SK-N-DZ (cell line): ENCODE data around the gene RUNX1.
A peak's percentile ranks its signal among the peaks of the same experiment; 100 is the strongest.

Source experiments
- DNase-seq: peaks from one replicate; pipeline ENCODE4 v3.0.0-alpha.2; 2015; ENCODE audit warnings: low spot score

Gene RUNX1

DNA sequence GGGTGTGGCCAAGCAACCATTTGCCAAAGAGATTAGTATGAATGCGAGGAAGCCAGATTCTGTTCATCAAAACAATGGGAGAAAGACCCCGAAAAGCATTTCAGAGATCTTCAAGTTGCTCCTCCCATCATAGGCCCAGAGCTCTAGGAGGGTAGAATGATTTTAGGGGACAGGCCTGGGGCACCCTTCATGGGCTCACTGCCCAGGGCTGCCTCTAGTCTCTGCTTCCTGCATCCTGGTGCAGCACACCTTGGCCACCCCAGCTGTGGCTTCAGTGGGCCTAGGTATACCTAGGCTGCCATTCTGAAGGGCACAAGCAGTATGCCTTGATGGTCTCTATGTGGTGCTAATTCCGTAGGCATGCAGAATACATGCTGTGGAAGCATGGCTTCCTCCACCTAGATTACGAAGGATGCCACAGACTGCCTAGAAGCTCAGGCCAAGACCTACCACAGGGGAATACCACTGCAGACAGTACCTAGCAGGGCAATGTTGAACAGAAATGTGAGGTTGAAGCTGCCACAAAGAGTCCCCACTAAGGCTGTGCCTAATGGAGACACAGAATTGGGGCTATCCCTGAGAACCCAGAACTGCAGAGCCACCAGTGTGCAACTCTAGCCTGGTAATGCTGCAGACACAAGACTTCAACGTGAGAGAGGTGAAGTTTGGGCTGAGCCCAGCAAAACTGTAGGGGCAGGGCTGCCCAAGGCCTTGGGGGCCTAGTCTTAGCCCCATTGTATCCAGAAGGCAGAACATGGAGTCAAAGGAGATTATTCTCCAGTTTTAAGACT is 221.5 kb downstream of the RUNX1 start:
- DNase-seq, result no peak

GRCh38 chr21:34826836-34827235 is 222.3 kb downstream of the RUNX1 start:
- no peak for DNase-seq

DNA sequence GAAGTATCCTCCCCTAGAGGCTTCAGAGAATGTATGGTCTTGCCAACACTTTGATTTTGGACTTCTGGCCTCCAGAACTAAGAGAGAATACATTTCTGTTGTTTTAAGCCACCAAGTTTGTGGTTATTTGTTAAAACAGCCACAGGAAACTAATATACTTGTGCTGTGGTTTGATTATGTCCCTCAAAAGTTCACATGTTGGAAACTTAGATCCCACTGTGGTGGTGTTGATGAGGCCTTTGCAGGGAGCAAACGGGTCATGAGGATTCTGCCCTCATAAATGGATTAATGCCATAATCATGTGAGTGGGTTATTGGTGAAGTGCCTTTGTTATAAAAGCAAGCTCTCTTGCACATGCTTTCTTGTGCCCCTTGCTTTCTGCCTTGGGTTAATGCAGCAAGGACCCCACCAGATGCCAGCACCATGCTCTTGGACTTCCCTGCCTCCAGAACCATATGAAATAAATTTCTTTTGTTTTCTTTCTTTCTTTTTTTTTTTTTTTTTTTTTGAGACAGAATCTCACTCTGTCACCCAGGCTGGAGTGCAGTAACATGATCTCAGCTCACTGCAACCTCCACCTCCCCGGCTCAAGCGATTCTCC is 223.1 kb downstream of the RUNX1 start:
- no peak for DNase-seq

DNA sequence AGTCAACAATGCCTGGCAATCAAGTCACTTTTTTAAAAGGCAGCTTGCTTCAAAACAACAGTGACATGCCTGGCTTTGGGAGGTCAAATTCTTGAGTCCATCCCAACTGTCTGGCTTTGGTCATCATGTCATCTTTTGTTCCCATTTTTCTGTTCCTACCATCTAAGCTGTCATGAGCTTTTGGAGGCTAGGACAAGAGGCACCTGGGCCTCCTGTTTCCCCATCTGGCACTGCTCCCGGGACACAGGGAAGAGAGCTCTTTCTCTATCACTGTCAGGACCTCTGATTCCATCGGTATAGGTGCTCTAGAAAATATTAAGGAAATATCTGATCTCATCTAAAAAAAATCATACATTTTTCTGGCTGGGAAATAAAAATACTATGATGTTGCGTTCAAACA is 224.0 kb downstream of the RUNX1 start:
- DNase-seq, result no peak

DNA sequence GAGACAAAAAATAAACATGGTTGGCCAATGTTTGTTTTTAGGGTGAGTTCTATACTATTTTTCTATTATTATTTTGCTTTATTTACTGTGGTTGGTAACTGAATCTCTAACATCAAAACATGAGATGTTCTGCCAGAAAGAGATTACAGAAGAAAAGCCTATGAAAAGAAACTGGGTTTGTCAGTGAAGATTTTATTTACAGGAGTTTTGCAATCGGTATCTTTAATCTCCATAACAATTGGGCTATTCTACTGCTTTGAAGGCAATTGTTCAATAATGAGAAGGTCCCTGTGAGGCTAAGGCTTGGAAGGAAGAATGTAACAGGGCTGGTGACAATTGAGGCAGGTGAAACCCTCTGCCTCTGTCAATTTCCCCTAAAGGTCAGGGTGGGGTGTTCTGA is 224.8 kb downstream of the RUNX1 start:
- no peak for DNase-seq

- DNase-seq, result no peak
Observed at GRCh38 chr21:34822942-34823341, 226.2 kb downstream of the RUNX1 start.

DNA sequence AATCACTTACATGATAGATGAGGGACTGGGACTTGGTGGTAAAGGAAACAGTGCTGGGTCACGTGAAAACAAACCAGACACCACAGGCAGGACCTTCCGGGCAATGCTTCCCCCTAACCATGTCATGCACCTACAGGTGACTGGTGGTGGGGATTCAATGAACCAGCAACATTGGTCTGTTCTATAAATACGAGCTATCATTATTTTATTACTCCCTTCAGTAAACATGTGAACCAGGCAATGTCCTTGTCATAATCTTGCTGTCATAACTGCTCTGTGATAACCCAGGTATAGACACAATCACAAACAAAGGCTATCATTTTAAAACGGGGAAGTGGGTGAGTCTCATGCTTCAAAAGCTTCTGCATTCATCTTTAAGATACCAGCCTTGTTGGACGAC is 226.9 kb downstream of the RUNX1 start:
- no peak for DNase-seq

- peak; percentile 36 for DNase-seq
Observed at GRCh38 chr21:34821717-34822116, 227.4 kb downstream of the RUNX1 start.

- no peak for DNase-seq
Observed at GRCh38 chr21:34820051-34820450, 229.1 kb downstream of the RUNX1 start.

GRCh38 chr21:34819357-34819999 is 229.6 kb downstream of the RUNX1 start:
- DNase-seq, result no peak

DNA sequence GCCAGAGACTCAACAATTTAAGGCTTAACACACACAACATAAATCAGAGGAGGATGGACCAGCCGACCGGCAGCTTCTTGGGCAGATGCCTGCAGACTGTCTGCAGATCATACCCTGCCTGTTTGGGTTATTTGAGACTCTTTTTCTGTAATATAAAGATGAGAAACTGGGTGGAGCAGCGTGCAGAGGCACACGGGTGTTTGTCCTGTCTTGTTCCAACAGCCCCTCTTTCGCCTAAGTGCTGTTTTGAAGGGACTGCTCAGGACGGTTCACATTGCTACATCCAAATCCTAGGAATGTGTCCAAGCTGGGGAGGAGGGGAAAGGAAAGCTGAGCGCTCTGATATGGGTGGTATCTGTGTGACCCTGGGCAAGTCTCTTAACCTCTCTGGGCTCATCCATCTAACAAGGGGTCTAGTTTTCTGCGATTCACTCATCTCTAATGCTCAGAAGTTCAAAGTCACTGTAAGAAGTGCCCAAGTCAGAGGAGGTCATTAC is 230.4 kb downstream of the RUNX1 start:
- no peak for DNase-seq

DNA sequence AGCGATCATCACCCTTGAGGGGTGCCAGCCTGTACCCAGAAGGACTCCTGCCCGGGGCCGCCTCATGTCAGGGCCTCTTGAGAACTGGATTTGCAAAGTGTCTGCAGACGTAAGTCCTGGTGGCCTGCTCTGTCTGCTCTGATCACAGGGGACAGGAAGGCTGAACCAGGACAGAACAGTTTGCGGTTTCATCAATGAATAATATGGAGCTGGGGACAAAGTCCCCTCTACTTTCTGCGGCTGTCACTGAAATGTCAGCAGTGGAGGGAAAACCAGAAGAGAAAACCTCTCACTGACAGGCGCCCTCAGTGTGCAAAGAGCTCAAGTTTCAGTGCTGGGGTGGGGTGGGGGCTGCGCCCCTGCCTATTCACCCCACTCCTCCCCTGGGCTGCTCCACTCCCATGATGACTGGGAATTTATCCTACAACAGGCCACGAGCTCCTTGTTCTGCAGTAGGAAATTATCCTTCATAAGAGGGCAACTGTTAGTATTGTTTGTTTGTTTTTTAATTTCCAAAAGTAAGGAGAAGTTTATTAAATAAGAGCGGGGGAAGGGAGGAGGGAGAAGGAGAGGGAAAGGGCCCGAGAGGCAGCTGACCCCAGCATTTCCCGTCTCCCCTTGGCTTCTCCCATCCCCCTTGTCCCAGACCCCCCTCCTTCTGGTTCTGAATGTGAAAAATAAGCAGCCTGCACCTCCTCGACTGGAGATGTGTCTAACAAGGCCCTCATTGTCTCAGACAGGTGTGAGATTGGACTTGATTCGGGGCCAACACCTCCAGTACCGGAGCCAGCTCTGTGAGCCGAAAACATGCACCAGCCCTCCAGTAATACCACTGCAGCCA is 231.1 kb downstream of the RUNX1 start:
- DNase-seq, result no peak

GRCh38 chr21:34815831-34816705 is 233.0 kb downstream of the RUNX1 start:
- DNase-seq, result no peak

DNA sequence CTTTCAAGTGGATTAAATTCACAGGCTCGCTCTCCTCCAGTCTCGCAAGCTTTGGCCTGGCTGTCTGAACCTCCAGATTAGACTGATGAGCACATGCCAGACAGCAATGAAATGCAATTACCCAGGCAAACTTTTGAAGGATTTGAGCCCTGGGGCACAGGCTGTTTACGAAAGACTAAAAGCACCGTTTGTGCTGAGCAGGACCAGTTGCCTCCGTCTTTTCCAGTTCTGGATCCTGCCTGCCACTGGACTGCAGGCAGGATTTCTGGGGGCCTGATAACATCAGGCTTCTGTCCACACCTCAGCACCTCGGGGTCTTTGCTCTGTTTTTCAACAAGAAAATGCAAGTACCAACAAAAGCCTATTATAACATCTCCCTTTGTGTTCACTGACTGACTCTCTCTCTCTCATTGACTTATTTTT is 234.6 kb downstream of the RUNX1 start:
- peak; percentile 1 for DNase-seq

DNA sequence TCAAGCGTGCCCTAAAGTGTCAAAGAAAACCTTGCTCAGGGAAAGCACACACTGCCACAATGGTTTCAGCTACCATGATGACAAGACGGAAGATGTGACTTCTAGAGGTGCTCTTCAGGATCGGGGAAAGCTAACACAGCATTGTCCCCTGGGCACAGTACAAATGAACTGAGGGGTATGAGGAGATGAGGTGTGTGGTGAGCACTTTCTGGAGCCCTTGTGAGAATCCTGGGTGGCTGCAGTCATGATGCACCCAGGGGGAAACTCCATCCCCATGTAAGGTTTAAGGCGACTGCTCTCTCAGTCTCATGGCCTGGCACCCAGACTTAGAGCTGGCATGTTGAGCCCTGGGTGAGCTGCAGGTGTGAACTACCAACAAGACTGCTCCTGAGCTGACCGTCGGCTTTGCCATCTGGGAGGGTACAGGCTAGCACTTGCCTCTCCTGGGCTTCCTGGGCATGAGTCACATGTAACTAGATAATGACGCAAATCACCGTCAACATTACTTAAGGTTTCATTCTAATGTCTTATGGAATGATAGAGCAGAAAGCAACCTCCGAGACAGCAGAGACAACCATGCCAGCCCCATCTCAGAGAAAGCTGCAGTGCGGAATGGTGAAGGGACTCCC is 235.7 kb downstream of the RUNX1 start:
- no peak for DNase-seq

DNA sequence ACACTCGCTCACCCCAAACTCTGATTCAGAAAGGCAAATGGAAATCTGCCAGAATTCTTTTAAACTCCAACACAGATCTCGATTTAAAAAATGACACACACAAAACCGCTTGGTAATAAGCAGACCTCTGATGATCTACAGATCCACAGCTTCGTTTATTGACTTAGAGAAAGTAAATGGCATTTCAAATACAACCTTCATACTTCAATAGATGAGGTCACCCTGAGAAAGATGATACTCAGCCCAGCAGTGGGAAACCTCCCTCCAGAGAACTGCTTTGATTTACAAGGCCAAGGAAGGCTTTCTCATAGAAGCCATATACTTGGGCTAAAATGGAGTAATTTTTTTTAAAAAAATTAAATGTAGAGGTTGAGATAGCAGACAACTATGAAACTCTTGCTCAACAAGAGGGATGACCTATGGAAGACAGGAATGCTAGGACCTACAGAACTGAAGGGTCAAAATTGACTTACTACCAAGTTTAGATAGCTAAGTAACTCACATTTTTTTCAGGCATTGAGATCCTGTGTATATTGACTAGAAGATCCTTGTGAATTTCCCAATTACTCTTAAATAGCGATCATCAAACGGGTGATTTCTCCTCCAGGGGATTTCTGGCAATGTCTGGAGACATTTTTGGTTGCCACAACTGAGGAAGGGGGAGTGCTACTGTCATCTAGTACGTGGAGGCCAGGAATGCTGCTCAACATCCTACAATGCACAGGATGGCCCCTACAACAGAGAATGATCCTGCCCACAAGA is 236.4 kb downstream of the RUNX1 start:
- DNase-seq, result no peak

DNA sequence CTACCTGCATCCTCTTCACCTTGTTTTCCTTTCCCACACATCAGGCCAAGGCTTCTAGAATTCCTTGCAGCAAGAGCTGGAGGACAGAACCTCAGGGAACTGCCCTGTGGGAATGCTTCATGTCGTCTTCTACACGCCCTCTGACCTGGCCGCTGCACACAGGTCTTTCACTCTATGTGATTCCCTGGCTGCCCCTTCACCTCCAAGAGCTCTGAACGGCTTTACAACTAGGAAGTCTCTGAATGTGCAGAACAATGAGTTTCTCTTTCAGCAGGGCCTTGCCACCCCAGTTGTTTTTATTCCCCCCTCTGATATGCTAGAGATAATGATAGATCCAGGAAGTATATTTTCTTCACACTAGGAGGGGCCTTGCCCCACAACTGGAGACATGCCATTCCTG is 237.7 kb downstream of the RUNX1 start:
- DNase-seq, result no peak

DNA sequence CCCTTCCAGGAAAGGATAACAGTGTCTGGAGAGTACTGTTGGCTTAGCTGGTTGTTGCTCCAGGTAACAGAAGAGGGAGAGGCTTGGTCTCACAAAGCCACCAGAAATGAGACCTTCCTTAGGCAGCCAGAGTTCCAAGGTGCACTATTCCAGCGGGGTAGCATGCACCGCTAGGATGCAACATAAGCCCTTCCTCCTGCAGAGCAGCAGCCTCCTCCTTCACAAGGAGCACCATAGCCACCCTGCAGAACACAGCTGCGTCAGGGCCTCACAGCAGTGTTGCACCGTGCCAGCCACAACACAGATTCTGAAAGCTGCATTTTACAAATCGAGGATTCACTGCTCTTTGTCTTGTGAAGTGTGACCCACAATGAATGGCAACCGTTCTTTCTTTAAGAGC is 238.3 kb downstream of the RUNX1 start:
- DNase-seq, result no peak

DNA sequence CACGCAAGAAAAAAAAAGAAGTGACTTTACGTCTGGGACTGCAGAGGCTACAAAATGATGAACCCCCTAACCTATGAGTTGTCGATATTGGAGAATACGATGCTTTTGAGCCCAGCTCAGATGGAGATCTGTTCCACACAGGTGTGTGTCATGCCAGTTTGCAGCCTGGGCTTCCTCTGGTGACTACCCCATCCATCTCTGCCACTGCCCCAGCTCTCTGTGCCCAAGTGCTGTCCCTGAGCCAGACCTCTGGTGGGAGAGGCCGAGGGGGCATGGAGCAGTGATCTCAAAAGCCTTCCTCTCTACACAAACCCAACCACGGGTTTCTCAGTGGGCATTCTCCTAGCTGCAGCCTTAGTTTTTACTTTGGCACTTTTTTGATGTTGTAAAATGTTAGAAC is 239.3 kb downstream of the RUNX1 start:
- DNase-seq, result no peak
